DMS79 treated with DMSO at 0.1 percent for 48 hours (cell line): ENCODE measurements around the gene SPOCK1.

Experiments
- DNase-seq: peaks from one replicate; lab custom pipeline; 2025; lab: John Stamatoyannopoulos, UW

The SPOCK1 gene

GRCh38 chr5:137294604-137295003 lies 204.5 kb downstream of the SPOCK1 start:
- DNase-seq: no peak

GRCh38 chr5:137292461-137293027 lies 206.6 kb downstream of the SPOCK1 start:
- DNase-seq: peak; percentile 55

- DNase-seq: no peak
These were observed 207.7 kb downstream of the SPOCK1 start for GRCh38 chr5:137291436-137291835.

- DNase-seq: no peak
These were observed 208.1 kb downstream of the SPOCK1 start for GRCh38 chr5:137291031-137291430.

GRCh38 chr5:137290373-137290772 lies 208.8 kb downstream of the SPOCK1 start:
- DNase-seq: no peak

GRCh38 chr5:137289856-137290255 lies 209.3 kb downstream of the SPOCK1 start:
- DNase-seq: no peak

- DNase-seq: no peak
These were observed 211.6 kb downstream of the SPOCK1 start for GRCh38 chr5:137287569-137287968.

GRCh38 chr5:137286025-137286610 lies 213.0 kb downstream of the SPOCK1 start:
- no peak for DNase-seq

GRCh38 chr5:137283801-137284200 lies 215.3 kb downstream of the SPOCK1 start:
- DNase-seq: no peak

GRCh38 chr5:137282216-137282615 lies 216.9 kb downstream of the SPOCK1 start:
- DNase-seq: no peak

- no peak for DNase-seq
These were observed 217.9 kb downstream of the SPOCK1 start for GRCh38 chr5:137281201-137281600.

- DNase-seq: no peak
These were observed 218.5 kb downstream of the SPOCK1 start for GRCh38 chr5:137280656-137281055.

- DNase-seq: no peak
These were observed 219.4 kb downstream of the SPOCK1 start for GRCh38 chr5:137279521-137280231.

GRCh38 chr5:137278476-137278875 lies 220.7 kb downstream of the SPOCK1 start:
- no peak for DNase-seq

- DNase-seq: no peak
These were observed 224.0 kb downstream of the SPOCK1 start for GRCh38 chr5:137275083-137275482.

- DNase-seq: no peak
These were observed 225.6 kb downstream of the SPOCK1 start for GRCh38 chr5:137273511-137273910.

- DNase-seq: no peak
These were observed 226.3 kb downstream of the SPOCK1 start for GRCh38 chr5:137272831-137273230.

- no peak for DNase-seq
These were observed 229.2 kb downstream of the SPOCK1 start for GRCh38 chr5:137269946-137270345.

- no peak for DNase-seq
These were observed 229.9 kb downstream of the SPOCK1 start for GRCh38 chr5:137269274-137269673.

- DNase-seq: no peak
These were observed 230.5 kb downstream of the SPOCK1 start for GRCh38 chr5:137268646-137269045.

- DNase-seq: no peak
These were observed 232.9 kb downstream of the SPOCK1 start for GRCh38 chr5:137266186-137266585.

- DNase-seq: no peak
These were observed 233.7 kb downstream of the SPOCK1 start for GRCh38 chr5:137265457-137265856.

GRCh38 chr5:137264573-137264972 lies 234.6 kb downstream of the SPOCK1 start:
- no peak for DNase-seq

GRCh38 chr5:137264041-137264440 lies 235.1 kb downstream of the SPOCK1 start:
- DNase-seq: no peak
